MM.1S (cell line): ENCODE results near the gene GYPB.
"Not testable (repeated sequence)": the region's sequence is repeated elsewhere in the genome, so short reads cannot be mapped to it uniquely, and the experiment has no call there.

Source experiments
- DNase-seq: peaks from one replicate; pipeline ENCODE4 v3.0.0-alpha.2; 2015
- H2AFZ ChIP-seq: fragments of 300-600 bp; sonication (generic); 2 replicates; pipeline ENCODE4 v1.6.0; 2016; ENCODE audit warnings: antibody characterized with exemption, low read length
- H3F3A ChIP-seq: fragments of 300-600 bp; sonication (generic); 2 replicates; pipeline ENCODE4 v1.6.1; 2016; ENCODE audit warnings: mild to moderate bottlenecking, antibody characterized with exemption, low read length, moderate library complexity, mixed read lengths; ENCODE audit not compliant: insufficient read depth
- H3K27ac ChIP-seq: fragments of 300-600 bp; sonication (generic); 2 replicates; pipeline ENCODE4 v1.5.1; 2016; ENCODE audit warnings: mild to moderate bottlenecking, low read length
- H3K27me3 ChIP-seq: fragments of 300-600 bp; sonication (generic); replicated peaks from 2 replicates; pipeline ENCODE4 v1.6.0; 2016; ENCODE audit warnings: low read length; ENCODE audit not compliant: insufficient read depth
- H3K36me3 ChIP-seq: fragments of 300-600 bp; sonication (generic); replicated peaks from 2 replicates; pipeline ENCODE4 v1.6.1; 2016; ENCODE audit warnings: mild to moderate bottlenecking, low read length, mixed read lengths; ENCODE audit not compliant: insufficient read depth
- H3K4me1 ChIP-seq: fragments of 300-600 bp; sonication (generic); 2 replicates; pipeline ENCODE4 v1.6.1; 2016; ENCODE audit warnings: low read length, mixed read lengths
- H3K4me2 ChIP-seq: fragments of 300-600 bp; sonication (generic); 2 replicates; pipeline ENCODE4 v1.6.0; 2016; ENCODE audit warnings: low read depth, low read length
- H3K4me3 ChIP-seq: fragments of 300-600 bp; sonication (generic); 2 replicates; pipeline ENCODE4 v1.5.1; 2016; ENCODE audit warnings: low read length, mixed read lengths
- H3K79me2 ChIP-seq: fragments of 300-600 bp; sonication (generic); 2 replicates; pipeline ENCODE4 v1.6.1; 2016; ENCODE audit warnings: mixed run types, low read length, mixed read lengths
- H3K9ac ChIP-seq: fragments of 300-600 bp; sonication (generic); 2 replicates; pipeline ENCODE4 v1.6.1; 2016; ENCODE audit warnings: low read length, mixed read lengths
- H3K9me2 ChIP-seq: fragments of 300-600 bp; sonication (generic); replicated peaks from 2 replicates; pipeline ENCODE4 v1.6.1; 2016; ENCODE audit warnings: mild to moderate bottlenecking, low read length, mixed read lengths; ENCODE audit not compliant: insufficient read depth
- H3K9me3 ChIP-seq: fragments of 300-600 bp; sonication (generic); replicated peaks from 2 replicates; pipeline ENCODE4 v1.6.1; 2016; ENCODE audit warnings: mild to moderate bottlenecking, low read length, mixed read lengths; ENCODE audit not compliant: insufficient read depth
- H4K20me1 ChIP-seq: fragments of 300-600 bp; sonication (generic); 2 replicates; pipeline ENCODE4 v1.6.1; 2016; ENCODE audit warnings: mild to moderate bottlenecking, low read length, moderate library complexity, mixed read lengths; ENCODE audit not compliant: insufficient read depth
- EZH2 ChIP-seq: fragments of 300-600 bp; sonication (generic); optimal IDR thresholded peaks from 2 replicates; pipeline ENCODE3; 2017; ENCODE audit warnings: low read depth, mild to moderate bottlenecking, antibody characterized with exemption, low read length, mixed read lengths
- EZH2phosphoT487 ChIP-seq: fragments of 300-600 bp; sonication (generic); IDR thresholded peaks from 2 replicates; pipeline ENCODE4 v1.6.1; 2018; ENCODE audit warnings: antibody characterized with exemption, low read length
- TF ChIP-seq, protein P1 (sequence below): fragments of 300-600 bp; sonication (generic); IDR thresholded peaks from 2 replicates; pipeline ENCODE4 v1.5.1; 2016; ENCODE audit warnings: antibody characterized with exemption, low read length, mixed read lengths

The GYPB gene

GRCh38 chr4:144014808-144015207 lies 4.4 kb downstream of the GYPB start:
- no peaks in the 10 kb centered on the region for H3F3A ChIP-seq
- DNase-seq = no peak
- TF ChIP-seq EZH2 = no peak
- no peak for TF ChIP-seq EZH2phosphoT487
- TF ChIP-seq, protein P1, sequence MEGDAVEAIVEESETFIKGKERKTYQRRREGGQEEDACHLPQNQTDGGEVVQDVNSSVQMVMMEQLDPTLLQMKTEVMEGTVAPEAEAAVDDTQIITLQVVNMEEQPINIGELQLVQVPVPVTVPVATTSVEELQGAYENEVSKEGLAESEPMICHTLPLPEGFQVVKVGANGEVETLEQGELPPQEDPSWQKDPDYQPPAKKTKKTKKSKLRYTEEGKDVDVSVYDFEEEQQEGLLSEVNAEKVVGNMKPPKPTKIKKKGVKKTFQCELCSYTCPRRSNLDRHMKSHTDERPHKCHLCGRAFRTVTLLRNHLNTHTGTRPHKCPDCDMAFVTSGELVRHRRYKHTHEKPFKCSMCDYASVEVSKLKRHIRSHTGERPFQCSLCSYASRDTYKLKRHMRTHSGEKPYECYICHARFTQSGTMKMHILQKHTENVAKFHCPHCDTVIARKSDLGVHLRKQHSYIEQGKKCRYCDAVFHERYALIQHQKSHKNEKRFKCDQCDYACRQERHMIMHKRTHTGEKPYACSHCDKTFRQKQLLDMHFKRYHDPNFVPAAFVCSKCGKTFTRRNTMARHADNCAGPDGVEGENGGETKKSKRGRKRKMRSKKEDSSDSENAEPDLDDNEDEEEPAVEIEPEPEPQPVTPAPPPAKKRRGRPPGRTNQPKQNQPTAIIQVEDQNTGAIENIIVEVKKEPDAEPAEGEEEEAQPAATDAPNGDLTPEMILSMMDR = no peak
- no peaks in the 10 kb centered on the region for H3K9me2 ChIP-seq
- no peak overlapping the region for H3K4me2 ChIP-seq
- no peaks in the 10 kb centered on the region for H4K20me1 ChIP-seq
- H3K36me3 ChIP-seq = no peaks in the 10 kb centered on the region
- no peak overlapping the region for H2AFZ ChIP-seq
- H3K27me3 ChIP-seq = no peaks in the 10 kb centered on the region
- H3K4me3 ChIP-seq = no peak overlapping the region
- no peaks in the 10 kb centered on the region for H3K9me3 ChIP-seq
- no peaks in the 10 kb centered on the region for H3K79me2 ChIP-seq
- no peak overlapping the region for H3K27ac ChIP-seq
- H3K9ac ChIP-seq = no peak overlapping the region
- no peaks in the 10 kb centered on the region for H3K4me1 ChIP-seq

DNA sequence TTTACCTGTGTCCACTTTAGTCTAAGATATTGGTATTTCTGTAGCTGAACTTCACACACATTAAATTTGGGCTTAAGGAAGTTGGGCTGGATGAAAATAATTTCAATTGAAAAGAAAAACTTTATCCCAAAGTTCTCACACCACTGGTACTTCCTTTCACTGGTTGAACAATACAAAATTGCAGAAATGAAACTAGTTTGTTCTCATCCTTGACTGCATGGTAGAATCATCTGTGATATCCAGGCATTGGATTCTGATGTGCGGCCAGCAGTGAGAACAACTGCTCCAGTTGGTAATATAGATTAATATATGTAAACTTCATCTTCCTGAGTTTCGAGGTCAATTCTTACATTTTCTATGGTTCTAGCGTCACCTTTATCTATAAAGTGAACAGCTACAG lies 10.6 kb downstream of the GYPB start:
- not testable (repeated sequence) for H3K27ac ChIP-seq, H3K4me2 ChIP-seq, H3K9me3 ChIP-seq, H3K27me3 ChIP-seq, H3K4me3 ChIP-seq, H4K20me1 ChIP-seq, H3F3A ChIP-seq, DNase-seq, H3K9me2 ChIP-seq, H3K79me2 ChIP-seq, H3K4me1 ChIP-seq, H3K36me3 ChIP-seq, H3K9ac ChIP-seq, H2AFZ ChIP-seq

GRCh38 chr4:144007960-144008359 lies 11.2 kb downstream of the GYPB start:
- not testable (repeated sequence) for H2AFZ ChIP-seq, H3K4me2 ChIP-seq, H3K36me3 ChIP-seq, H3K79me2 ChIP-seq, DNase-seq, H3K9me2 ChIP-seq, H3K9me3 ChIP-seq, H3K4me3 ChIP-seq, H3F3A ChIP-seq, H3K27me3 ChIP-seq, H3K27ac ChIP-seq, H3K9ac ChIP-seq, H3K4me1 ChIP-seq, H4K20me1 ChIP-seq

DNA sequence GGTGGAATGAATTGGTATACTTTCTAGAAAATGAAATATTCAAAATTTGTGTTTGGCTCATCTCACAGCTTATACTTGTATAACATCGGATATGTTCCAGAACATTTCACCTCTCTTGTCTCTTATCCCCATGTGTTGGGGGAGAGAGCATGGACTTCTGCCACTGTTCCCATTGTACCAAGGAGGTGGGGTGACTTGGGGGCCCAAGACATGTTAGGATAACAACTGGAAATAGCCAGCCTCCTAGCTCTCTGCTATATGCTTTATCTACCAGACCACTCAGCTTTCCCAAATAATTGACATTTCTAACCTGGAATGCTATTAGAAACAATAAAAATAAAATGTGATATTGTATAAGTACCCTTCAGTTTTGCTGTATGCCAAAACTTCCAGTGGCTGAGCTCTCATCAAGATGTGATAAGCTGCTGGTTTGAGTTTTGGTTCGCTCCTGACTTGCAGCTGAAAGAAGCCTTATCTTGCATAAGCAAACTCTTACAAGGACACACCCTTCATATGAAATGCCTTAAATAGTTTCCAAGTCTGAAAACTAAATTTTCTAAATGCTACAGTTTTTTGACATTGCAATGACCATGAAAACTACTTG lies 12.9 kb downstream of the GYPB start:
- H3K9me2 ChIP-seq, DNase-seq: not testable (repeated sequence)

DNA sequence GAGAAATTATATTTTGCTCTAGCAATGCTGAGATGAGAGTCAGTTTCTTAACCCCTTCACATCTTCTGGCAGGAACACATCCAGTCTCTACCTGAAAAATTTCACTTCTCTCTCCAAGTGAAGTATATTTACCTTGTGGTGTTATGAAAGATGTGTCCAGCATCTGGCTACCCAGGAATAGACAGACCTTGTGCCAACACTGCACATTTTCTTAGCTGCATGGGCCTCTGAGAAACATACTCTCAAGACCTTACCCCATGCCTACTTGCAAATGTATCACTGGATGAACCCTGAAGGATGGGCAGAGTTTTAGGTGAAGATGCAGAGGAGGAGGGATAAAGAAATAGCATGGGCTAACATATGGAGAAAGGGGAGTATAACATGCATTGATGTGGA lies 13.6 kb downstream of the GYPB start:
- H3K4me2 ChIP-seq, H3K27me3 ChIP-seq, H3K79me2 ChIP-seq, H3K36me3 ChIP-seq, H3K27ac ChIP-seq, H4K20me1 ChIP-seq, H3K4me1 ChIP-seq, H3K4me3 ChIP-seq, H3F3A ChIP-seq, DNase-seq, H3K9ac ChIP-seq, H3K9me3 ChIP-seq, H2AFZ ChIP-seq, H3K9me2 ChIP-seq: not testable (repeated sequence)

More for the DNA sequence above, 12.9 kb downstream of the GYPB start:
- H3K9ac ChIP-seq, H3K27me3 ChIP-seq, H4K20me1 ChIP-seq, H3K36me3 ChIP-seq, H3K27ac ChIP-seq, H2AFZ ChIP-seq, H3K4me2 ChIP-seq, H3K4me1 ChIP-seq, H3K9me3 ChIP-seq, H3K79me2 ChIP-seq, H3K4me3 ChIP-seq, H3F3A ChIP-seq: not testable (repeated sequence)

- not testable (repeated sequence) for H3F3A ChIP-seq, H3K79me2 ChIP-seq, H3K27me3 ChIP-seq, H3K36me3 ChIP-seq, H3K4me3 ChIP-seq, H3K9me3 ChIP-seq, H3K9ac ChIP-seq, H2AFZ ChIP-seq, DNase-seq, H3K9me2 ChIP-seq, H4K20me1 ChIP-seq, H3K4me2 ChIP-seq, H3K4me1 ChIP-seq, H3K27ac ChIP-seq
Observed at GRCh38 chr4:144004868-144005557, 14.2 kb downstream of the GYPB start.

GRCh38 chr4:144003890-144004265 lies 15.3 kb downstream of the GYPB start:
- not testable (repeated sequence) for H4K20me1 ChIP-seq, H3K9me2 ChIP-seq, H3K9ac ChIP-seq, DNase-seq, H3F3A ChIP-seq, H3K36me3 ChIP-seq, H3K27me3 ChIP-seq, H2AFZ ChIP-seq, H3K27ac ChIP-seq, H3K9me3 ChIP-seq, H3K4me2 ChIP-seq, H3K4me1 ChIP-seq, H3K4me3 ChIP-seq, H3K79me2 ChIP-seq
